ENCODE results near the gene KCNS1.

KCNS1 gene

DNA sequence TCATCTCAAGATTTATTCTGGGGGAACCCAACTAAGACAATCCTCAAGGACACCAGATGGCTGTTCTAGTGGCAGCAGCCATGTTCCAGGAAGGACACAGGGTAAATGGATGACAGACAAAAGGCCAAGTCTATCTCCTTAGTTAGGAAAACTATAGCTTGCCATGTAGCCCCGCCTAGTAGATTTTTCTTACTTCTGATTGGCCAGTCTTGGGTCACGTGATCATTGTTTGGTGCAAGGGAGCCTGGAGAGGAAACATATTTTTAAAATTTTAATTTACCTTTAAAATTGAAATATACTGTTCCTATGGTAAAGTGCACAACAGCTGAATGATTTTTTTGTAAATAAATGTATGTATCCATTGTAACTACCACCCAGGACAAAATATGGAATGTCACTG, 4.4 kb upstream of the KCNS1 start:
- no peak for DNase-seq

DNA sequence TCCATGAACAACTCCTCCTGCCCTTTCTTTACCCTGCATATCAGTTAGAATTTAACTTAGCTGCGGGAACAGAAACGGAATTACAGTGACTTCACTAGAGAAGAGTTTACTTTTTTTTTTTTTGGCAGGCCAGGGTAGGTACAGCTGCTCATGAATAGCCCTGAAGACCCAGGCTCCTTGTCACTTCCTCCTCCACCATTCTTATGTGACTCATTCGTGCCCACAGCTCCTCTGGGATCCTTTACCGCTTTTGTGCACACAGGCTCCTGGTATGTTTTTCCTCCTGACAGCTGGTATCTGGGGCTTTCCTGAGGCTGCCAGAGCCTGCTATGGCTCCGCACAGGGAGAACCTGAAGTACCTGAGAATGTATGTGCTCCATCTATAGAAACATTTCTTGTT, 3.9 kb upstream of the KCNS1 start:
- DNase-seq: peak; percentile 83

DNA sequence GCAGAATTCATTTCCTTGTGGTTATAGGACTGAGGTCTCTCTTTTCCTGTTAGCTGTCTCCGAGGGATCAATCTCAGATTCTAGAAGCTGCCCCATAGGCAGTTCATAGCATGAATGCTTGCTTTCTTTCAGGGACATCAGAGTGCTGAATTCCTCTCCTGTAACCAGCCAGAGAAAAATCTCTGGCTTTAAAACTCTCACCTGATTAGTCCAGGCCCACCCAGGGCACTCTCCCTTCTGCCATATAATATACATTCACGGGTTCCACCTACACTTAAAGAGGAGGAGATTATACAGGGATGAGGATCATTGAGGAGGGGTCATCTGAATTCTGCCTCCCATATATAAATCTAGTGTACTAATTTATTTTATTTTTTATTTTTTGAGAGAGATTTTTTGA, 2.1 kb upstream of the KCNS1 start:
- no peak for DNase-seq

DNA sequence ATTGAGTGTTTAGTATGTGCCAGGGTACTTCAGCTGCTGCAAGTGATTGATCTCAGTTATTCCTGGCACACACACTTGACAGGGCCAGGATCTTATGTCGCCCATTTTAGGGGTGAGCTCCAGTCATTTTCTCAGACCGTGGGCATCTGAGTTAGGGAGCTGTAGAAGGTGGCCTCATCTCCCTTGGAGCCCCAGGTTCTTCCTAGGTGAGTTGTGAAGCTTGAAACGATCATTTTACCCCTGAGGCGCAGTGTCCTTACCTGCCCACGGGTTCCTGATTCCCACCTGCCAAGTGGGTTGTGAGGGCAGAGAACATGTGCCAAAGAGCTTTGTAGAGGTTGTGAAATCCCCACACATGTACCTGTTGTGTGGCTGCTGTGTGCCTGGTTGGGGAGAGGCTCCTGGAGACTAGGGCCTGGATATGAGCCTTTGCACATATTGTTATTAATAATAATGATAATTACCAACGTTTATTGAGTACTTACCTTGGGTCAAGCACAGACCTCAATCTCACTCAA, 465 bp upstream of the KCNS1 start:
- DNase-seq: no peak

DNA sequence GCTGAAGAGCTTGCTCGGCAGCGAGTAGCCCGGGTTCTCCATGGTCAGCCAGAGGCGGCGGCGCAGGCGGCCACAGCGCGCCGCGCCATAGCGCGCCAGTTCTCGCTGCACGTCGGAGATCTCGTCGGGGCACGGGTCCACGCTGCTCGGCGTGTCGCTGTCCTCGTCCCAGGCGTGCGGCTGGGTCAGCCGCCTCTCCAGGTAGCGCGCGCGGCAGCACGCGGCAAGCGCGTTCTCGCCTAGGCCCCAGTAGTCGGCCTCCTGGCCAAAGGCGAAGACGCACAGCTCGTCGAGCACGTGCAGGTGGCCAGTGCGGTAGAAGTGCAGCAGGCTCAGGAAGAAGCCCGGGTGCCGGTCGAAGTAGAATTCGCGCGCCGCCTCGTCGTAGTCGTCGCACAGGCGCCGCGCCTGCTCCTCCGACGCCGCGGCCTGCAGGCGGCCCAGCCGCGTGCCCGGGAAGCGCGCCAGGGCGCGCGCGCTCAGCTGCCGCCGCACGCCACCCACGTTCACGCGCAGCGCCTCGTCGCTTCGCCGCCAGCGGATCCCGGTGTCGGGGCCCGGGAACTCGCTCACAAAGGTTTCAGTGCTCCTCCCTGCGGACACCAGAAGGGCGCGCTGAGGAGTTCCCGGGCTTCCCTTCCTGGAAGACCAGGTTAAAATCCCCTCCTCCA, 2.7 kb downstream of the KCNS1 start:
- peak; percentile 49 for DNase-seq

DNA sequence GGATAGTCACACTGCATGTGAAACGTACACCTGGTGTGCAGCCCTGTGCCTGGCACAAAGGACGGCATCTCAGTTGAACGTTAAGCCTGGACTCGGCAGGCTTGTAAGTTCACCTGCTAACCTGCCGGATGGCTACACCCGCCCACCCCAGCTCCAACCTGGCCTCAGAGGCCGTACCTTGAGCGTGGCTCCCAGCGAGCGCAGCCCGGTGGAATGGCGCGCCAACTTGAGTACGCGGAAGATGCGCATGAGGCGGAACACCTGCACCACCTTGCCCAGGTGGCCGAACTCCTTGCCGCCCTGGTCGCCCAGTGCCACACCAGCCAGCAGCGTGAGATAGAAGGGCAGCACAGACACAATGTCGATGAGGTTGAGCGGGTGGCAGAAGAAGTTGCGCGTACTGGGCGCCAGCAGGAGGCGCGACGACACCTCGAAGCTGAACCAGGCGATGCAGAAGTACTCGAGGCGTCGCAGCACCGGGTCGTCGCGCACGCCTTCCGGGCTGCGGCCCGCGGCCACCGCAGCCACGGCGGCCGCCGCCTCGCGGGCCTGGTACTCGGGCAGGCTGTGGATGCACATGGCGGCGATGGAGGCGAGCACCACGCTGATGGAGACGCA, 3.3 kb downstream of the KCNS1 start:
- peak; percentile 50 for DNase-seq

DNA sequence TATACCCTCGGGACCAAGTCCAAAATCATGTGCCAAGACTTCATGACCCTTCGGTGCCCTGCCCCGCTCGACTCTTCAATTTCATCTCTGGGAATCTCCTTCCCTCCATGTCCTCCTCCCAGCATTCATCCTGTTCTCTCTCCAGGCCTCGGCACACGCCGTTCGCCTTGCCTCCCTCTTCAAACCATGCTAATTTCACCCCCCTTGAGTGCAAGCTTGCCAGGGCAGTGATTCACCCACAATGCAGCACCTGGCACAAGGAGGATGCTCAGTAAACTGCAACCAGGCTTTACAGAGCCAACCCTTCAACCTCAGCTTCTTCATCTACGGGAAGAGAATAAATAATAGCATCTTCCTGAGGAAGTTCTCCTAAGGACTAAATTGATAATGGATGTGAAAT, 4.1 kb downstream of the KCNS1 start:
- no peak for DNase-seq

DNA sequence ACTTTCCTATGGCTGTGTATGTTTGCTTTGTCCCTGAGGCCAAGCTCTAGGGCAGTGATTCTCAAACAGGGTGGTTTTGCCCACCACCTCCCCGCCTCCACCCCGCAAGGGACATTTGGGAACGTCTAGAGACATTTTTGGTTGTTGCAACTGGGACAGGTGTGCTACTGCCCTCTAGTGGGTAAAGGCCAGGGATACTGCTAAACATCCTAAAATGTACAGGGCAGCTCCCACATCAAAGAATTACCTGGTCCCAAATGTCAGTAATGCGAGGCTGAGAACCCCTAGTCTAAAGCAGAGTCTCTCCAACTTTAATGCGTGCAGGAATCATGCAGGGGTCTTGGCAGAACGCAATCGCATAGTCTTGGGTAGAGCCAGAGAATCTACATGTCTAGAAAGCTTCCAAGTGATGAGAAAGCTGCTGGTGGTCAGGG, 5.1 kb downstream of the KCNS1 start:
- DNase-seq: peak; percentile 69

DNA sequence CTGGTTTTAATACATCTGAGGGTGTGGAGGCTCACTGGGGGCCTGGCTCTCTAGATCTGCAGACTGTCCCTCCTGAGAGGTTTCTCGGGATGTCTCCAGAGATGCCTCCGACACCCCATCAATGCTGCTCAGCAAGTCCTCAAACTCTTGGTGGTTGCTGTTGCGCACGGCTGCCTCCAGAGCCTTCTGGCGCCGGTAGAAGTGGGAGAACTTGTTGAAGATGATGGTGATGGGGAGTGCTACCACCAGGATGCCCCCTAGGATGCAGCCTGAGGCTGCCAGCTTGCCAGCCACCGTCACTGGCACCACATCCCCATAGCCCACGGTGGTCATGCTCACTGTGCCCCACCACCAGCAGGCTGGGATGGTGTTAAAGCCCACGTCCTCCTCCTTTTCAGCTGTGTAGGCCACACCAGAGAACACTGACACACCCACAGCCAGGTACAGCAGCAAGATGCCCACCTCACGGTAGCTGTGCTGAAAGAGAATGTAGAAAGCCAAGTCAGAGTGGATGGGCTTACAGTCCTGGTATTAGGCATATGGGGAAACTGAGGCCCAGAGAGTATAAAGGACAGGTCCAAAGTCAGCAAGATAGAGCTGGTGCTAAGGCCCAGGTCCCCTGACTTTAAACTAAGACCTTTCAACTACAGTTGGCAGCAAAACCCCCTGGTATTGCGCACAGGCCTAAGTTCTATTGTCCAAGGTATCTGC, 5.9 kb downstream of the KCNS1 start:
- DNase-seq: no peak

DNA sequence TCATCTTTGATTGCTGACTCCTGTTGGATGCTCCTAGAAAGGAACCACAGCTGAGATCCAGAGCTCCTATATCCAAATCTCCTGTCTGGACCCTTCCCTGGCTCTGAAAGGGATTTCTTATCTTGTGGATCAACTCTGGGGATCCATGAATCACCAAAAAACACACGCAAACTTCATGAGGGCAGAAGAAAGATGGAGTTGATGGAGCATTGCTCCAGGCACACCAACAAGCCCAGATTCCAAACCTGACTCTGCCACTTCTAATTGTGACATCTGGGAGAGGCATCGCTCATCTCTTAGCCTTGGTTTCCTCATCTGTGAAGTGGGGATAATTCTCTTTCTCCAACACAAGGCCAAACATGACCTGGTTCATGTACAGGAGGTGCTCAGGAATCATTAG, 6.7 kb downstream of the KCNS1 start:
- no peak for DNase-seq

DNA sequence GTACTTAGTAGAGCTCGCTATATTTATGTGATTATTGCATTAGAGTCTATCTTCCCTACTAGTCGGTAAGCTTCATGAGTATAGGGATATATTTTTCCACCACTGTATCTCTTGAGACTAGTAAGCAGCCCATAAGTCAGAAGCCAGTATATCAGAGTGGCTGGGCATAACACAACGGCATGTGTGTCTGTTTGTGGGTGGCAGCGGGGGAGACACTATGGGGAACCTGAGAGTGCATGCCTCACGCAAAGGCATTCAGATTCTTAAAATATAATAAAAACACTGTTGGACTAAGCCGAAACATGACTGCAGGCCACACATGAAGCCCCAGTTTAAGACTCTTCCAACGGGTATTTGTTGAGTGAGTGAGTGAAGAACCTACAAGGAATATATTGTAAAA, 8.0 kb downstream of the KCNS1 start:
- DNase-seq: peak; percentile 70

DNA sequence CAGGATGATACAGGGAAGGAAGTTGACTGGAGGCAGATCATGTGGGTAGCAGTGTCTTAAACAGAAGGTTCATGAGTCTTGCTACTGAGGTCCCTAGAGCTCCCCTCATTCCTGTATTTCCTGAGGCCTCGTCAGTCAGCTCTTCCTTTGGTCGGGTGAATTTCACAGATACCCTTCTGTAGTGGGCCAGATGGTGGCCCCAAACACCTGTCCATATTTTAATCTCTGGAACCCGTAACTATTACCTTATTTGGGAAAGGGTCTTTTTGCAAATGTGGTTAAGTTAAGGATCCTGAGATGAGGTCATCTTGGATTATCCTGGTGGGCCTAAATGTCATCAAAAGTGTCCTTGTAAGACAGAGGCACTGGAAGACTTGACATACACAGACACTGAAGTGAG, 9.6 kb downstream of the KCNS1 start:
- no peak for DNase-seq

DNA sequence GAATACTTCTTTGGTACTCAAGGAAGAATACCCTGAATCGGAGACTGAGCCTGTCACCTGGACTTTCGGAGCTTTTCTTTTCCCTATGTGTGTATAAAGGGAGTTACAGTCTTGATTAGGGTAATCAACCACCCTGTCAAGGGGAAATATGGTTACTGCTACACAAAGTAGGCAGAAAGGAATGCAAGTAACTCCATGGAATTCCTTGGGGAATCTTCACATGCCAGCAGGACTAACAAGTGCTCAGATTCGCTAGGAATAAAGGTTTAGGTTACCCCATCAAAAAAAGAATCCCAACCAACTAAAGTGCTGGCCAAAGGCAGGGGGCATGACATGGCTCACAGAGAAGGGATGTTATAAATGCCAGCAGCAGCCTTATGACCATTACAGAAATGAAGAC, 10.4 kb downstream of the KCNS1 start:
- peak; percentile 79 for DNase-seq

DNA sequence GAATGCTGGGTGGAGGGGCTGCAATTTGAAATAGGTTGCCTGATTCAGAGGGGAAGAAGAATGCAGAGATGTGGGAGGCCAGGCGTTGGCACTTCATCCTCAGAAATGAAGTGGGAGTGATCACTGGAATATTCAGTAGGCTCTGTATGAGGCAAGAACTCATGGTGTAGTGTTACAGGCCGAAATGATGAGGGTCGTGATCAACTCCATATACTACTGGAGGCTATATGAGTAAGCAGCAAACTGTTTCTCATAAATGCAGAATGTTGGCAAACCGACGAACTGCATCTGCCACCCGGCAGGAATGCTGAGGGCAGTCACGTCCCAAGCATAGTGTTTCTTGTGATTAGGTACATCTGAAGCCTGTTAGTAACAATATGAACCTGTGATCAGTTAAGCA, 12.7 kb downstream of the KCNS1 start:
- DNase-seq: peak; percentile 96

DNA sequence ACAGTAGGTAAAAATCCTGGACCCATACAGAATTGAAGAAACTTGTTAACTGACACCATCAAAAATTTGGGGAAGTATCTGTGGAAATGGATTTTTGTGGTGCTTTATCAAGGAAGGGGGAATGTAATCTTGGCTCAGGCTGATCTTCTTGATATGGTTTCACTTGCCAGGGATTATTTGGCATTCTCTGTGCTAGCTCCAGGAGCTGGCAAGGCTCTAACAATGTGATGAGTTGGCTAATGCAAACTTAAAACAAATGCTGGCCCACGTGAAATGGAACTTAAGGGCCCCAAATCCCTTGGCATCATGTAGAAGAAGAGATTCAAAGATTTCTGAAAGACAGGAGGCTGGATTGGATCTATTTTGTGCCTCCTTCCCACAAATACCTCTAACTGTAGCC, 13.1 kb downstream of the KCNS1 start:
- DNase-seq: no peak

DNA sequence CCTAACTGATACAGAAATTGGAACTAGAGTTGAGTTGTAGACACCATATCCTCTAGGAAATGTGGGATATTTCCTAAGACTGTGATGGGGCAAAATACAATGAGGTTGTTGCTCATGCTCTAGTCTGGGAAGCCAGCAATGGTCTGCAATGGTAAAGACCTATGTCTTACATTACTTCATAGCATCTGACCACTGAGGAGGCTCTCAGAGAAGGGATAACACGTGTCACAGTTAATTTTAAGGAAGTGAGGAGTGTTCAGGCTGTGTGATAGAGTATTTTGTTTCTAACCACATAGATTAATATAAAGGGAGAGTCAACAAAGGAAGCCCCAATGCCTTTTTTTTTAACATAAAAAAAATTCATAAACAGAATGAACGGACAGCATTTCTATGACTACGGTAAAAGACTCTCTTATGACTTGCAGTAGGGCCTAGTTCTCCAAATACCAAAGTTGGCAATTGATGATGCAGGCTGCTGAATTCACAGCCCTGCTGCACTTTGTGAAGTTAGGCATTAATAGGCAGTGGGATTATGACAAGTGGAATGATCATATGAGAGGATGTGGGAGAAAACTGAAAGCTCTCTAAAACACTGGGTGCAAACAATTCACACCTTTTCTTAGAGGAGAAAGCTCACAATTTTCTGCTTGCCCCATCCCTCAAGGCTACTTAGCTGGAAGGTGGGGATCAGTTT, 13.7 kb downstream of the KCNS1 start:
- DNase-seq: no peak

DNA sequence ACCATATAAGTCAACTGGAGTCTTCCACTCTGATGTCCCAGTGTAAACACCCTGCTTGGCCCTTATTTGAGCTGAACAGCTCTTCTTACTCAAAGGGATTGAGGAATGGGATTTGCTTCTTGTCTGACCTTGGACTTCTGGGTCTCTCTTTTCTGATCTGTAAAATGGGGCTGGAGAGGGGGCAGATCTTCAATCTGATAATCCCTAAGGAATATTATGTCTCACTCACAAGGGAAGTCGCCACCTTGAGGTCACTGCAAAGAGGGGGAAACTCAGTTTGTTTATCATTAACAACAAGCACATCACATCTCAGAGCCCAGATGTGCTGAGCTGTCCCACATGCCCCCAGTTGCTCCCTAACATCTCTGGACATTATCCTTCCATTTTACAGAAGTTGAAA, 15.1 kb downstream of the KCNS1 start:
- DNase-seq: no peak

DNA sequence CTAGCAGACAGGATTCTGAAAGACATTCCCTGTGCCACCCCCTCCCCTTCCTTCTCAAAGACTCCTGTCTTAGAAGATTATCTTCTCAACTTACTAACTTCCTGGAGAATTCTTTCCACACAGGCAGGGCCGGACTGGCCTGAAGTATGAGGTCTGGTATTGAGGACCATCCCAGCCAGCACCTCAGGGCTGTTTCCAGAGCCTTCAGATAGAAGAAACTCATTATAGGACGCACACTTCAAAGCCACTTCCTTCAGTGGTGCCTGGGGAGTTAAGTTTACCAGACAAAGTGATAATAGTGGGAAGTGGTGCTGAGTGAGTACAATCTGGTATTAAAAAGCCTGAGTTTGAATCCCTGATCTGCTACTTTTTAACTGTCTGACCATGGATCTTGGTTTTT, 15.6 kb downstream of the KCNS1 start:
- no peak for DNase-seq

DNA sequence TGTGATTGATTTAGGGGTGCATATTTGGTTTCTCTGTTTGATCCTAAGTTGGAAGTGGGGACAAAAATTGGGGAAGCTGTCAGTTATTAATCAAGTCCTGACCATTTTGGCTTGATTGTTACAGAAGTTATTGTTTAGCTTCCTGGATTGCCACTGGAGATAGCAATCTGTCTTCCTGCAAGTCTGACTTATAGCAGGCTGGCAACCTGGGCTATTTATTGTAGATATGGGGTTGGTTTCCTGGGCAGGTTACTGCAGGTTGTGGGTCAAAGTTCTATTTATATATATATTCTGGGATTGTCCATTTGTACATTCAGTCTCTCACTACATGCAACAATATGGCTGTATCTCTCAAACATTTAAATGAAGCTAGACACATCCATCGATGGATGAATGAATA, 17.8 kb downstream of the KCNS1 start:
- no peak for DNase-seq

DNA sequence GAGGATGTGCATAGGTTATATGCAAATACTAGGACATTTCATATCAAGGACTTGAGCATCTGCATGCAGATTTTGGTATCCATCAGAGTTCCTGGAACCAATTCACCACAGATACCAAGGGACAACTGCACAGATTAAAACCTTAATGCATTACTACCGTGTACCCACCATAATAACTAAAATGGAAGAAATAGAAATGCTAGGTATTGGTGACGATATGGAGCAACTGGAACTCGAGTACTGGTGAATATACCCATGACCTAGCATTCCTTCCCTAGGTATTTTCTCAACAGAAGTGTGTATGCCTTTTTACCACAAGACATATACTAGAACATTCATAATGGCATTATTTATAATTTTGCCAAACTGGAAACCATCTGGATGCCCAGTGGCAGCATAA, 18.5 kb downstream of the KCNS1 start:
- no peak for DNase-seq

DNA sequence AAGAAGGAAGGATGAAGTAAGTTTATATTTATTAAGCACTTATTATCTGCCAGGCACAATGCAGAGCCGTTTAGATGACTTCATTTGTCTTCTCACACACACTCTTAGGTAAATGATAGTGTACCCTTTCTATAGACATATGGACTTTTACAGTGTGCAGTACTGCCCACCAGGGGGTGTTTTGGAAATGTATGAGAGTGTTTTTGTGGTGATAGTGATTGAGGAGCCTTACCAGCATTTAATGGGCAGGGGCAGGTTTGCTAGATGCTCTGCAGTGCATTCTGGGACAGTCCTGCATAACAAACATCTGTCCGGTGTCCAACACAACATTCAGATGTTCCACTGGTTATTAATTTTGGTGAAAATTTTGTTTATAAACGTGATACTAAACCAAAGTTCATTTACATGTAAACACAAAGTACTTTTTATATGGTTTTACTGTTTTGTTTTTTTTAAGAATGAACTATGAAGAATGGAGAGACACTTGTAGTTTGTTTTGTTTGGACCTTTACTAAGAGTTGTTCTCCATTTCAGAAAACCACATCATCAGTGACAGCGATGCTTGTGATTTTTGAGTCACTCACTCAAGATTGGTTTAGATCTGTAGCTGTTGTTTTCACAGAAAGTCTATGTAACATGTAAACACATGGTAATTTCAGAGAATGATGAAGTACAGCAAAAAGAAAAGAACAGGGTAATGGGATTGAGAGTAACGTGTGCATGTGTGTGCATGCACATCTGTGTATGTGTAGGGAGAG, 19.9 kb downstream of the KCNS1 start:
- peak; percentile 31 for DNase-seq

DNA sequence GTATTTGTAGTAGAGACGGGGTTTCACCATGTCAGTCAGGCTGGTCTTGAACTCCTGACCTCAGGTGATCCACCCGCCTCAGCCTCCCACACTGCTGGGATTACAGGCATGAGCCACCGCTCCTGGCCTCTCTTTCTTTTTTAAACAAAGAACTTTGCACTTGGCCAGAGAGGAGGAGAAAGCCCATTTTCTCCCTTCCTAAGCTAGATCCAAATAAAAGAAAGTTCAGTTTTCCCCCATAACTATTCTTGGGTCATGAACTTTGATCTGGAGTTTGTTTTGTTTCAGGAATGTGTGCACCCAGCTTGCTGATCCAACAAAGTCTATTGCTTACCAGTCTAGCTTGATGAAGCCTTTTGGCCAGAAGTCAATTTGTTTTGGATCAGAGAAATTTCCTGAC, 23.4 kb downstream of the KCNS1 start:
- no peak for DNase-seq

DNA sequence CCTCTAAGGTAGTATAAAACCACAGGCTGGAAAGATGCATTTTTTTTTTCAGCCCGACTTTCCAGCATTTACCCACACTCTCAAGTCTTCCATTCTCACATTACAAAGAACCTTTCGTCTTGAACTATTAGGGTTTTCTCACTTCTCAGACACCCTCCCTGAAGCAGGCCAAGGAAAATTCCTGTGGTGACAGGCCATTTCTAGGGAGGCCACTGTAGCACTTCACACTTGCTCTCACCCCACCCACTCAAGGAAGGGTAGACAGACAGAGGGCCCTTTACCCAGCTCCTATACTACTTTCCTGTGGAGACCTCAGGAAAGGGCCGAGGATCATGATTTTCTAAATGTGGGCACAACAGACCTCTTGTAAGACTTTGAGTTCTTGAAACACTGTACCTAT, 27.7 kb downstream of the KCNS1 start:
- peak; percentile 18 for DNase-seq
